Left ventricle myocardium inferior (tissue), 1 donor: ENCODE results near the gene PCYOX1L. TPM values are rescaled to one million over a fixed set of nuclear protein-coding genes. Genes with fewer than 3 reads are reported as not detected.
A peak's percentile ranks its signal among the peaks of the same experiment; 100 is the strongest.

ENCODE experiments used
- DNase-seq: peaks from one replicate; pipeline ENCODE4 v3.0.0-alpha.2; 2020
- H3K27ac ChIP-seq: fragments of 200-600 bp; replicated peaks from 2 replicates; pipeline ENCODE4 v1.8.0; 2021
- H3K27me3 ChIP-seq: fragments of 200-600 bp; 2 replicates; pipeline ENCODE4 v1.8.0; 2021; ENCODE audit warnings: low read depth
- H3K36me3 ChIP-seq: fragments of 200-600 bp; 2 replicates; pipeline ENCODE4 v1.8.0; 2021
- H3K4me1 ChIP-seq: fragments of 200-600 bp; 2 replicates; pipeline ENCODE4 v1.8.0; 2021
- H3K4me3 ChIP-seq: fragments of 200-600 bp; 2 replicates; pipeline ENCODE4 v1.8.0; 2021; ENCODE audit warnings: mild to moderate bottlenecking, moderate library complexity
- H3K9me3 ChIP-seq: fragments of 200-600 bp; replicated peaks from 2 replicates; pipeline ENCODE4 v1.8.0; 2021
- intact Hi-C: fragments of 100-400 bp; cut with micrococcal nuclease; formaldehyde crosslinking; loops from one replicate; pipeline ENCODE4 v1.11.0; 2022
- total RNA-seq: library from RNA; stranded (reverse); fragmentation: NEBNext Ultra II Directional; extraction: Animal tissue kit (Norgen Biotek cat#: 25700); gene quantifications from one replicate; pipeline ENCODE4 v1.2.1, GENCODE V29; 2021
- TF ChIP-seq, protein P1 (sequence below): fragments of 200-600 bp; IDR thresholded peaks from 2 replicates; pipeline ENCODE4 v1.8.0; 2021; ENCODE audit warnings: antibody characterized with exemption, mild to moderate bottlenecking, borderline replicate concordance
- donor health status: DM: no; HTN: yes; CAD: no; lungs with severe emphysema.

Gene PCYOX1L
- total RNA-seq, 1 donor from 2014 or later: 3.2 TPM

DNA sequence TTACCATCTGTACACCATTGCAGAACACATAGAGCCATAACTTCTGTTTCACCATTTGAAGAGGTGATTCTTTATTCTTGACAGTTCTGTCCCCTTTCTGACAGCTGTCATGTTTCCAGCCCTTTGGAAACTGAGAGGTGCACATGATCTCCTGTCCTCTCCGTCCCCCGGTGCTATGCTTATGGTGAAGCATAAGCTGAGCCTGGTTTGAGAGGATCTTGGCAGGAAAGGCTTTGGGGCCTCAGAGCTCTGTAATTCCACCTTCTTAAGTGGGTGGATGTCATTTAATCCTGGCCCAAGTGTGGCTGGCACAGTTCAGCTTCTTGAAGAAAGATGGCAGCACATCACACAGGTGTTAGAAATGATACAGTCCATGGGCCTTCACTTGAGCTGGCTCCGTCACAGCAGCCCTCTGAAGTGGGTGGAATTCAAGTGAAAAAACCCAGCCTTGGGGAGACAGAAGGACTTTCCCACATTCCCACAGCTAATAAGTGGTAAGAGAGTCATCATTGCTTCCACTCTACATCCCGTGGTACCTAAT is 43.2 kb upstream of the PCYOX1L start:
- no peaks in the 10 kb centered on the region for H3K27me3 ChIP-seq
- no peak for DNase-seq
- no peak overlapping the region for H3K4me3 ChIP-seq
- peaks cover 36% of the 10 kb centered on the region for H3K4me1 ChIP-seq
- TF ChIP-seq, protein P1, sequence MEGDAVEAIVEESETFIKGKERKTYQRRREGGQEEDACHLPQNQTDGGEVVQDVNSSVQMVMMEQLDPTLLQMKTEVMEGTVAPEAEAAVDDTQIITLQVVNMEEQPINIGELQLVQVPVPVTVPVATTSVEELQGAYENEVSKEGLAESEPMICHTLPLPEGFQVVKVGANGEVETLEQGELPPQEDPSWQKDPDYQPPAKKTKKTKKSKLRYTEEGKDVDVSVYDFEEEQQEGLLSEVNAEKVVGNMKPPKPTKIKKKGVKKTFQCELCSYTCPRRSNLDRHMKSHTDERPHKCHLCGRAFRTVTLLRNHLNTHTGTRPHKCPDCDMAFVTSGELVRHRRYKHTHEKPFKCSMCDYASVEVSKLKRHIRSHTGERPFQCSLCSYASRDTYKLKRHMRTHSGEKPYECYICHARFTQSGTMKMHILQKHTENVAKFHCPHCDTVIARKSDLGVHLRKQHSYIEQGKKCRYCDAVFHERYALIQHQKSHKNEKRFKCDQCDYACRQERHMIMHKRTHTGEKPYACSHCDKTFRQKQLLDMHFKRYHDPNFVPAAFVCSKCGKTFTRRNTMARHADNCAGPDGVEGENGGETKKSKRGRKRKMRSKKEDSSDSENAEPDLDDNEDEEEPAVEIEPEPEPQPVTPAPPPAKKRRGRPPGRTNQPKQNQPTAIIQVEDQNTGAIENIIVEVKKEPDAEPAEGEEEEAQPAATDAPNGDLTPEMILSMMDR: no peak
- intact Hi-C loops: loop anchor here (10.0 kb wide), 1 partner anchor 50 kb away; no protein-coding TSS in a partner anchor
- no peaks in the 10 kb centered on the region for H3K9me3 ChIP-seq
- H3K27ac ChIP-seq: no peak overlapping the region
- peaks cover 66% of the 10 kb centered on the region for H3K36me3 ChIP-seq

DNA sequence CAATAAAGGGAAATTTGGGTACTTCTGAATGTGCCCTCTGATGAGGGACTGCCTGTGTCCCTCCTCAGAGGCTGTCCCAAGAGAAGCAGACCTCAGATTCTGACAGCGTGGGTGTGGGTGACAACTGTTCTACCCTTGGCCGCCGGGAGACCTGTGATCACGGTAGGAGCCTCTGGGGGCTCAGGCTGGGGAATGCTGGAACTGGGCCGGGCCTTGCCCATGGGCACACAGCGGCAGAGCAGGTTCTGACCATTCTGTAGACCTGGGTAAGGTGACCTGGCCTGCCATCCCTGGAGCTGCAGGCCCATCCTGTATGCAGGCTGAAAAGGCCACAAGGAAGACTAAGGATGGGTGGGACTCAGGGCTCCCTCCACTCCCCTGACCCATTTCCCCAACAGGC is 42.1 kb upstream of the PCYOX1L start:
- TF ChIP-seq, protein P1: no peak
- H3K27ac ChIP-seq: no peak overlapping the region
- no peak overlapping the region for H3K4me3 ChIP-seq
- peaks cover 40% of the 10 kb centered on the region for H3K4me1 ChIP-seq
- peaks cover 63% of the 10 kb centered on the region for H3K36me3 ChIP-seq
- no peaks in the 10 kb centered on the region for H3K9me3 ChIP-seq
- intact Hi-C loops: loop anchor here (10.0 kb wide), 1 partner anchor 51 kb away; no protein-coding TSS in a partner anchor
- no peaks in the 10 kb centered on the region for H3K27me3 ChIP-seq
- DNase-seq: no peak

DNA sequence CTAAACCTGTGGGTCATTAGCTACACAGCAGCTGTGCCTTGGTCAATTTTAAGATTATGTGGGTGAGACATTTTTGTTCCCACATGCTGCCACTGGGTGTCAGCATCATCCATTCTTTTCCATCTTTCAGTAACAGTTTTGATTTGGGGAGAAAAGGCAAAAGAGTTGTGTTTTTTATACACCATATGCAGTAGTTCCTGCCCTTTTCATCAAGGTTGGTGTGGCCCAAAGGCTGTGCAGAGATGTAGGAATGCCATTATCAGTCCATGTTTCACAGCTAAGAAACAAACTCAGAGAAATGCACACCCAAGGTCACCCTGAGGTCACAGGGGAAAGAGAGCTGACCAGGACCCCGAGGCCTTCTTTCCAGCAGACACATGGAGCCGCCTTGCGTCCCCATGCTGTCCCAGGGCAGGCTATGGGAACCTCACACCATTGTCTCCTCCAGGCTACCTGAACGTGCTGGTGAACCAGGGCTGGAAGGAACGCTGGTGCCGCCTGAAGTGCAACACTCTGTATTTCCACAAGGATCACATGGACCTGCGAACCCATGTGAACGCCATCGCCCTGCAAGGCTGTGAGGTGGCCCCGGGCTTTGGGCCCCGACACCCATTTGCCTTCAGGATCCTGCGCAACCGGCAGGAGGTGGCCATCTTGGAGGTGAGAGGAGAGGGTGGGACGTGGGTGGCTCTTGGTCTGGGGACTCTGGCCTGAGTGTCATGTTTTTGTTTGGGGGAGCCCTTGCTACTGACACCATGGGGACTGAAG is 40.4 kb upstream of the PCYOX1L start:
- peak overlapping the region; percentile 78 for H3K27ac ChIP-seq
- intact Hi-C loops: loop anchor here (10.0 kb wide), 1 partner anchor 53 kb away; no protein-coding TSS in a partner anchor
- TF ChIP-seq, protein P1: peak; percentile 71

DNA sequence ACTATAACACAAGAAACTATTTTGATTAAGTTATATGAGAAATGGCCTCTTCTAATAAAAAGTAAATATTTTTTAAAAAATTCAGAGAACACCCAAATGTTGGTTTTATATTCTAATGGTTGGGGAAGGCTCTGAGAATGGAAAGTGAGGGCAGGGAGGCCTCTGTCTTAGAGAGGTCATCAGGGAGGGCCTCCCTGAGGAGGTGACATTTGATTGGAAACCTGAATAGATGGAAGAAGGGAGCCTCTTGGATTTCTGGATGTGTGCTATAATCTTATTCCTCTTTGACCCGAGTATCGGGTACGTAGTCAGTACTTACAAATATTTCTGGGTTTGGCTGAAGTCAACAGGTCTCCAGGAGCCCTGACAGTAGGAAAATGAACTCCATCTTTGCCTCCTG is 38.7 kb upstream of the PCYOX1L start:
- Histone ChIP-seq H3K4me1 (peaks cover 54% of the 10 kb centered on the region), H3K9me3 (no peaks in the 10 kb centered on the region), H3K4me3 (no peak overlapping the region), H3K36me3 (peaks cover 62% of the 10 kb centered on the region), H3K27ac (peak overlapping the region; percentile 78), H3K27me3 (no peaks in the 10 kb centered on the region)
- intact Hi-C loops: loop anchor here (10.0 kb wide), 1 partner anchor 54 kb away; no protein-coding TSS in a partner anchor
- no peak for DNase-seq
- TF ChIP-seq, protein P1: no peak

More for the DNA sequence above, 40.4 kb upstream of the PCYOX1L start:
- no peak overlapping the region for H3K4me3 ChIP-seq
- no peaks in the 10 kb centered on the region for H3K27me3 ChIP-seq
- no peaks in the 10 kb centered on the region for H3K9me3 ChIP-seq
- peaks cover 54% of the 10 kb centered on the region for H3K36me3 ChIP-seq
- DNase-seq: no peak
- peaks cover 50% of the 10 kb centered on the region for H3K4me1 ChIP-seq

DNA sequence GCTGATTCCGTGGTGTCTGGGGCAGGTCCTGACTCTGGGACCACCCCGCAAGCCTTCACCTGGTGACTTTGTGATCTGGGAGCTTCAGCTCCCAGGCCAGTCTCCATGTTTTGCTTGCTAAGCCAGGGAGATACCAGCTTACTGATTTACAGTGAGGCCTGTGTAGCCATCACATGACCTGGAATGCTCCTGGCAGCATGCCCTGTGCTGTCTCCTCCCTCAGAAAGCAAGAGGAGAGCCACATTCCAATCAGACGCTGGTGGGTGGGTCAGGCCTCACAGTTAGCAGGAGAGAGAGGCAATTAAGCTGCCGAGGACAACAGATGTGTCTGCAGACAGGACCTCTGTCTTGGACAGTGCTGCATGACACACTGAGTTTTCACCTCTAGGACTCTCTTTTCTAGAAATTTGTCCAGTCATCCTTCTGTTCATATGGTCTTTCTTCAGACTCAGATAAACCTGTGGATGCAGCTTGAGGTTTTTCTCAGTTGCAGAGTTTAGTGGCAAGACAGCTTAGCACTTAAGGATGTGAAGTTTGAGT is 37.0 kb upstream of the PCYOX1L start:
- H3K4me1 ChIP-seq: peaks cover 64% of the 10 kb centered on the region

More for the DNA sequence above, 37.0 kb upstream of the PCYOX1L start:
- Histone ChIP-seq H3K4me3 (no peak overlapping the region), H3K27me3 (no peaks in the 10 kb centered on the region), H3K36me3 (peaks cover 76% of the 10 kb centered on the region), H3K27ac (peak overlapping the region; percentile 78), H3K9me3 (no peaks in the 10 kb centered on the region)
- intact Hi-C loops: no loop called here
- TF ChIP-seq, protein P1: no peak
- DNase-seq: peak; percentile 90
